Activated CD8-positive, alpha-beta memory T cell treated with anti-CD3 and anti-CD28 coated beads for 24 hours (primary cell): Measurements from ENCODE around the gene EEF1AKMT1.
"Not testable (repeated sequence)": the region's sequence is repeated elsewhere in the genome, so short reads cannot be mapped to it uniquely, and the experiment has no call there.

Experiments used
- DNase-seq: peaks from one replicate; pipeline ENCODE4 v3.0.0-alpha.2; 2020

Gene EEF1AKMT1

GRCh38 chr13:20689291-20689690 lies 84.5 kb downstream of the EEF1AKMT1 start:
- DNase-seq = no peak

- no peak for DNase-seq
Measured at GRCh38 chr13:20686863-20687579, 86.7 kb downstream of the EEF1AKMT1 start.

GRCh38 chr13:20686167-20686566 lies 87.6 kb downstream of the EEF1AKMT1 start:
- DNase-seq = no peak

- no peak for DNase-seq
Measured at GRCh38 chr13:20685092-20685491, 88.7 kb downstream of the EEF1AKMT1 start.

- no peak for DNase-seq
Measured at GRCh38 chr13:20684546-20684945, 89.2 kb downstream of the EEF1AKMT1 start.

- no peak for DNase-seq
Measured at GRCh38 chr13:20684041-20684440, 89.7 kb downstream of the EEF1AKMT1 start.

- no peak for DNase-seq
Measured at GRCh38 chr13:20682061-20682460, 91.7 kb downstream of the EEF1AKMT1 start.

GRCh38 chr13:20681481-20681880 lies 92.3 kb downstream of the EEF1AKMT1 start:
- not testable (repeated sequence) for DNase-seq

- no peak for DNase-seq
Measured at GRCh38 chr13:20680416-20681080, 93.2 kb downstream of the EEF1AKMT1 start.

- DNase-seq = no peak
Measured at GRCh38 chr13:20679879-20680278, 93.9 kb downstream of the EEF1AKMT1 start.
